H1 (cell line): ENCODE measurements around the gene C22orf39. TPM values are rescaled to one million over a fixed set of nuclear protein-coding genes. Genes with fewer than 3 reads are reported as not detected.

Experiments used
- CTCF ChIA-PET: fragments of 300-600 bp; sonication (Branson Sonifier 250); formaldehyde crosslinking; loops from one replicate; lab custom pipeline; 2021; ENCODE audit not compliant: partially characterized antibody; lab: Charles Lee
- POLR2A ChIA-PET: fragments of 300-600 bp; sonication (Branson Sonifier 250); formaldehyde crosslinking; loops from one replicate; lab custom pipeline; 2021; ENCODE audit warnings: inconsistent platforms; ENCODE audit not compliant: partially characterized antibody; lab: Charles Lee
- DNase-seq, 2 experiments: peaks; one replicate each; pipeline versions ENCODE4 v3.0.0 to v3.0.0-alpha.2; 2010 to 2022; ENCODE audit warnings: low spot score in 2 of 2, low read depth in 1 of 2, mixed read lengths in 1 of 2
- FAIRE-seq: peaks from 2 replicates; lab custom pipeline; 2011; peaks lifted over from hg19 to GRCh38; lab: Jason Lieb, UNC
- H2AFZ ChIP-seq: 2 replicates; pipeline ENCODE4 v1.8.1; 2012; ENCODE audit warnings: low read length, inconsistent platforms
- H2AK5ac ChIP-seq: 2 replicates; pipeline ENCODE4 v1.6.1; 2013; ENCODE audit warnings: low read depth, low read length
- H2BK120ac ChIP-seq: replicated peaks from 2 replicates; pipeline ENCODE3; 2013; ENCODE audit warnings: low read depth, low read length, inconsistent platforms
- H2BK12ac ChIP-seq: 2 replicates; pipeline ENCODE4 v1.6.1; 2013; ENCODE audit warnings: low read depth, low read length
- H2BK15ac ChIP-seq: 2 replicates; pipeline ENCODE4 v1.6.1; 2013; ENCODE audit warnings: low read length
- H2BK20ac ChIP-seq: 2 replicates; pipeline ENCODE4 v1.6.1; 2013; ENCODE audit warnings: low read length
- H2BK5ac ChIP-seq: 2 replicates; pipeline ENCODE4 v1.6.1; 2013; ENCODE audit warnings: low read depth, low read length
- H3K14ac ChIP-seq: 2 replicates; pipeline ENCODE4 v1.6.1; 2013; ENCODE audit warnings: inconsistent platforms; ENCODE audit not compliant: insufficient read length
- H3K18ac ChIP-seq: 2 replicates; pipeline ENCODE4 v1.6.1; 2013; ENCODE audit warnings: low read length; ENCODE audit errors: extremely low read depth
- H3K23ac ChIP-seq: 2 replicates; pipeline ENCODE4 v1.6.1; 2013; ENCODE audit warnings: inconsistent platforms; ENCODE audit not compliant: insufficient read length
- H3K23me2 ChIP-seq: 2 replicates; pipeline ENCODE4 v1.6.1; 2013; ENCODE audit warnings: low read depth, low read length
- H3K27ac ChIP-seq: 2 replicates; pipeline ENCODE4 v1.6.1; 2011; ENCODE audit warnings: low read depth, low read length, inconsistent platforms
- H3K27me3 ChIP-seq, 4 experiments: replicated peaks in 1 of 4; 1 replicate in 1 of 4; 2 replicates in 3 of 4; pipeline versions ENCODE4 v1.6.1 to v1.8.1; 2011 to 2013; ENCODE audit warnings: low read length in 3 of 4, mild to moderate bottlenecking in 3 of 4, inconsistent platforms in 2 of 4, mixed read lengths in 2 of 4, moderate library complexity in 1 of 4; ENCODE audit not compliant: control insufficient read depth in 3 of 4, insufficient read depth in 3 of 4; ENCODE audit errors: extremely low read depth in 1 of 4
- H3K36me3 ChIP-seq, 4 experiments: 2 replicates each; pipeline versions ENCODE4 v1.6.1 to v1.8.1; 2011 to 2013; ENCODE audit warnings: mild to moderate bottlenecking in 4 of 4, low read length in 3 of 4, moderate library complexity in 2 of 4, control low read depth in 1 of 4, inconsistent platforms in 1 of 4; ENCODE audit not compliant: insufficient read depth in 4 of 4, control insufficient read depth in 2 of 4
- H3K4ac ChIP-seq: replicated peaks from 2 replicates; pipeline ENCODE3; 2013; ENCODE audit warnings: low read length, low read depth, mixed read lengths, inconsistent platforms; ENCODE audit not compliant: insufficient read length
- H3K4me1 ChIP-seq, 4 experiments: replicated peaks in 1 of 4; 1 replicate in 1 of 4; 2 replicates in 3 of 4; pipeline versions ENCODE4 v1.6.1 to v1.8.1; 2011 to 2013; ENCODE audit warnings: low read length in 3 of 4, inconsistent platforms in 2 of 4, mixed read lengths in 1 of 4; ENCODE audit not compliant: insufficient read depth in 4 of 4, control insufficient read depth in 3 of 4
- H3K4me2 ChIP-seq, 2 experiments: 2 replicates each; pipeline versions ENCODE4 v1.6.1 to v1.8.1; 2011 to 2013; ENCODE audit warnings: low read depth in 2 of 2, low read length in 2 of 2, control low read depth in 1 of 2, inconsistent platforms in 1 of 2, mild to moderate bottlenecking in 1 of 2; ENCODE audit not compliant: insufficient read depth in 1 of 2
- H3K4me3 ChIP-seq, 4 experiments: fragments of 200-600, 300-600 bp in 1 of 4; sonication (generic), shearing (Covaris generic), sonication (Bioruptor Twin) in 1 of 4; 2 replicates each; pipeline versions ENCODE4 v1.5.1 to v1.8.1; 2011 to 2016; ENCODE audit warnings: low read length in 4 of 4, low read depth in 3 of 4, control low read depth in 2 of 4, inconsistent platforms in 2 of 4, mild to moderate bottlenecking in 2 of 4, mixed read lengths in 1 of 4, moderate library complexity in 1 of 4; ENCODE audit not compliant: insufficient read depth in 2 of 4; ENCODE audit errors: extremely low read depth in 1 of 4
- H3K56ac ChIP-seq: replicated peaks from 2 replicates; pipeline ENCODE3; 2013; ENCODE audit warnings: low read depth, mild to moderate bottlenecking, mixed read lengths, low read length, inconsistent platforms; ENCODE audit not compliant: insufficient read length
- H3K79me1 ChIP-seq: 2 replicates; pipeline ENCODE4 v1.6.1; 2013; ENCODE audit warnings: low read depth, low read length, control low read depth
- H3K79me2 ChIP-seq, 2 experiments: 2 replicates each; pipeline versions ENCODE4 v1.6.1 to v1.8.1; 2012 to 2013; ENCODE audit warnings: low read length in 2 of 2, mild to moderate bottlenecking in 2 of 2, inconsistent platforms in 1 of 2; ENCODE audit not compliant: insufficient read depth in 2 of 2, control insufficient read depth in 1 of 2
- H3K9ac ChIP-seq, 4 experiments: replicated peaks in 1 of 4; 1 replicate in 1 of 4; 2 replicates in 3 of 4; pipeline versions ENCODE4 v1.6.1 to v1.8.1; 2011 to 2013; ENCODE audit warnings: low read depth in 3 of 4, low read length in 3 of 4, control low read depth in 2 of 4, mild to moderate bottlenecking in 2 of 4, moderate library complexity in 2 of 4, inconsistent platforms in 1 of 4; ENCODE audit errors: extremely low read depth in 1 of 4
- H3K9me3 ChIP-seq, 2 experiments: 2 replicates each; pipeline versions ENCODE4 v1.6.1 to v1.8.1; 2012 to 2013; ENCODE audit warnings: mild to moderate bottlenecking in 2 of 2, moderate library complexity in 2 of 2, control low read depth in 1 of 2, inconsistent platforms in 1 of 2, low read depth in 1 of 2, low read length in 1 of 2, mixed read lengths in 1 of 2; ENCODE audit not compliant: insufficient read depth in 2 of 2
- H4K20me1 ChIP-seq, 2 experiments: replicated peaks in 1 of 2; 2 replicates each; pipeline versions ENCODE3 to v1.8.1; 2011 to 2013; ENCODE audit warnings: inconsistent platforms in 2 of 2, low read length in 2 of 2, mild to moderate bottlenecking in 1 of 2; ENCODE audit not compliant: insufficient read depth in 2 of 2, control insufficient read depth in 1 of 2
- H4K5ac ChIP-seq: 2 replicates; pipeline ENCODE4 v1.6.1; 2013; ENCODE audit warnings: low read length, low read depth, mixed read lengths, inconsistent platforms; ENCODE audit not compliant: insufficient read length
- H4K8ac ChIP-seq: 2 replicates; pipeline ENCODE4 v1.8.0; 2013; ENCODE audit warnings: mild to moderate bottlenecking, moderate library complexity, low read length, inconsistent platforms; ENCODE audit not compliant: insufficient read depth; ENCODE audit errors: extremely low read depth
- H4K91ac ChIP-seq: replicated peaks from 2 replicates; pipeline ENCODE3; 2013; ENCODE audit warnings: low read length, mixed read lengths, inconsistent platforms; ENCODE audit not compliant: insufficient read length
- ASH2L ChIP-seq: fragments of 200-600, 300-600 bp; sonication (generic); IDR thresholded peaks from one replicate; pipeline ENCODE4 v1.7.1; 2017; ENCODE audit warnings: low read length
- BRCA1 ChIP-seq: IDR thresholded peaks from 2 replicates; pipeline ENCODE4 v1.6.1; 2012; ENCODE audit warnings: low read depth, low read length, improper control_type of control experiment
- EGR1 ChIP-seq: IDR thresholded peaks from 2 replicates; pipeline ENCODE4 v1.6.1; 2011; ENCODE audit warnings: low read depth, low read length, borderline replicate concordance
- EP300 ChIP-seq, 2 experiments: IDR thresholded peaks; 1 replicate in 1 of 2; 2 replicates in 1 of 2; pipeline ENCODE4 v1.6.1; 2011 to 2012; ENCODE audit warnings: low read depth in 2 of 2, low read length in 2 of 2, mild to moderate bottlenecking in 2 of 2, borderline replicate concordance in 1 of 2, inconsistent platforms in 1 of 2, moderate library complexity in 1 of 2
- SIN3A ChIP-seq, 2 experiments: IDR thresholded peaks in 1 of 2; conservative IDR thresholded peaks in 1 of 2; 2 replicates each; pipeline ENCODE4 v1.6.1; 2011 to 2012; ENCODE audit warnings: low read length in 2 of 2, improper control_type of control experiment in 1 of 2, low read depth in 1 of 2, mild to moderate bottlenecking in 1 of 2
- WGBS, 2 experiments: shearing (Covaris generic) in 1 of 2; methylation state at CpG; one replicate each; pipeline versions ENCODE4 v1.1.6 to v1.1.7; 2013 to 2015; ENCODE audit warnings: low lambda C conversion rate in 2 of 2, mixed read lengths in 2 of 2, inconsistent platforms in 1 of 2, low coverage in 1 of 2, missing lambda C conversion rate in 1 of 2; ENCODE audit not compliant: insufficient replicate concordance in 2 of 2, insufficient coverage in 1 of 2, insufficient read length in 1 of 2; ENCODE audit errors: extremely low coverage in 1 of 2, missing lambda C conversion rate in 1 of 2; 5-methylcytosine and 5-hydroxymethylcytosine counted together
- polyA plus RNA-seq, 7 experiments: library from polyadenylated mRNA; depleted of rRNA in 3 of 7; stranded (reverse) in 5 of 7; unstranded in 2 of 7; fragments of >200 nt in 5 of 7; fragments of 200-250 nt in 2 of 7; gene quantifications; 1 replicate in 5 of 7; 2 replicates in 1 of 7; 4 replicates in 1 of 7; pipeline versions ENCODE4 v1.2.1 to v1.2.3, GENCODE V29; 2011 to 2013; ENCODE audit warnings: missing spikeins in 2 of 7, mixed read lengths in 2 of 7
- total RNA-seq: library from RNA; stranded (reverse); fragmentation: NEBNext Ultra II Directional; extraction: Animal tissue kit (Norgen Biotek cat#: 25700); gene quantifications from 2 replicates; pipeline ENCODE4 v1.2.1, GENCODE V29; 2021
- TF ChIP-seq, protein P1 (sequence below): IDR thresholded peaks from 2 replicates; pipeline ENCODE4 v1.6.1; 2012; ENCODE audit warnings: inconsistent platforms

Gene C22orf39
- total and polyA plus RNA-seq, 2 of the 8 experiments (the other 6 are each of a cell fraction or from before 2014, with no cell fraction given): 22.7 to 27.7 TPM

DNA sequence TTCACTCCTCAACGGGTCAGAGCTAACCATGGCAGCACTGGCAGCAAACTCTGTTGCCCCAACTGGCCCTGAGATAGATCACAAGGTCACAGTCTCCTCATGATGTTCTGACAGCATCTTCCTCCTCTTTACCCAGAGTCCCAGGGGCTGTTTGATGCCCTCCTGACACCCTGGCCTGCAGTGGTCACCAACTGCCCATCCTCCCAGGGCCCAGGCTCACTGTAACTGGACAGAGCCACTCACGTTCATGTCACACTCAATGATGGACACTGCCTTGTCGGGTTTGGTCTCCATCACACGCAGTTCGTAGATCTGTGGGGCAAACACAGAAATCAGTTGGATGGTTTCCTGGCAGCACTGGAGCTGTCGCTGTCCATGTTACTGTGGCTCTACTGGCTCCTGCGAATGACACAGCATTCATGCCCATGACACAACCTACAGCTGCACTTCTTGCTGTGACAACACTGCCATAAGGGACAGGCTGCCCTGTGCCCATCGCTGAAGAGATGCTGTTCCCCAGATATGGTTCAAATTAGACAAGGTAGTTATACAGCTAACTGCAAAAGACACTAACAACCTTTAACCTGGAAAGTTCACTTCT lies 10.4 kb upstream of the C22orf39 start:
- Histone ChIP-seq H3K9ac (no peak overlapping the region), H3K18ac (no peak overlapping the region), H3K36me3 (peaks cover 7 to 58% (median 36%) of the 10 kb centered on the region in 4 experiments), H4K91ac (no peak overlapping the region), H3K23ac (no peak overlapping the region), H3K4me2 (no peak overlapping the region), H3K9me3 (no peaks in the 10 kb centered on the region), H2BK5ac (no peak overlapping the region), H3K4me3 (no peak overlapping the region), H3K4me1 (no peaks in the 10 kb centered on the region), H3K14ac (no peak overlapping the region), H3K79me1 (no peaks in the 10 kb centered on the region; the same call in 1 of the 2 replicates), H3K56ac (no peak overlapping the region), H3K23me2 (no peaks in the 10 kb centered on the region), H2BK120ac (no peak overlapping the region), H3K27me3 (no peaks in the 10 kb centered on the region), H3K4ac (no peak overlapping the region), H2BK12ac (no peak overlapping the region), H4K20me1 (peaks cover 0 to 8% of the 10 kb centered on the region in 2 experiments), H2AFZ (no peak overlapping the region), H4K8ac (no peak overlapping the region), H2BK20ac (no peak overlapping the region), H2AK5ac (no peak overlapping the region), H2BK15ac (no peak overlapping the region), H3K27ac (no peak overlapping the region), H4K5ac (no peak overlapping the region), H3K79me2 (no peaks in the 10 kb centered on the region)
- FAIRE-seq (no peak), DNase-seq (no peak)
- ChIA-PET POLR2A (interaction anchor here (1.0 to 1.3 kb wide), 2 partner anchors 10 to 38 kb away, joined by 3 to 11 read pairs; partner anchors contain the start of gene C22orf39), CTCF (no interaction called here)
- TF ChIP-seq SIN3A (conservative IDR thresholded peaks at IDR 0.05 in 1 of 2, IDR thresholded peaks at IDR 0.05 in 1 of 2; ENCODE audit: low read depth in 1 of 2, low read length in 2 of 2) (no peak), BRCA1 (no peak), EGR1 (no peak), ASH2L (no peak), EP300 (IDR thresholded peaks at IDR 0.05; ENCODE audit: borderline replicate concordance in 1 of 2, low read depth in 2 of 2, low read length in 2 of 2) (no peak)
- TF ChIP-seq, protein P1, sequence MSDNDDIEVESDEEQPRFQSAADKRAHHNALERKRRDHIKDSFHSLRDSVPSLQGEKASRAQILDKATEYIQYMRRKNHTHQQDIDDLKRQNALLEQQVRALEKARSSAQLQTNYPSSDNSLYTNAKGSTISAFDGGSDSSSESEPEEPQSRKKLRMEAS: no peak
- WGBS, 2 experiments: 94% methylated on average over 8 of the region's 8 CpGs; no CpG with 5 or more reads in 1 of the 2 experiments
